Caki2 (cell line): Measurements from ENCODE around the gene TNNT3. TPM values are rescaled to one million over a fixed set of nuclear protein-coding genes. Genes with fewer than 3 reads are reported as not detected.
A peak's percentile ranks its signal among the peaks of the same experiment; 100 is the strongest.
"Not testable (repeated sequence)": the region's sequence is repeated elsewhere in the genome, so short reads cannot be mapped to it uniquely, and the experiment has no call there.

Experiments used
- DNase-seq: peaks from one replicate; pipeline ENCODE4 v3.0.0-alpha.2; 2015; ENCODE audit warnings: low read depth
- in situ Hi-C: cut with HindIII; loops from 2 replicates; pipeline ENCODE4 v1.10.0; 2016; ENCODE audit warnings: low sequenced_read_pairs, low pct_unique_long_range_greater_than_20kb, mixed read lengths
- total RNA-seq: library from RNA; depleted of rRNA; stranded (reverse); fragments of >200 nt; shearing (Covaris generic); gene quantifications from 2 replicates; pipeline ENCODE4 v1.2.3, GENCODE V29; 2014; ENCODE audit warnings: low replicate concordance

Gene TNNT3
- total RNA-seq, 1 experiment from 2014 or later = not detected

GRCh38 chr11:1879941-1880720, 39.4 kb upstream of the TNNT3 start:
- in situ Hi-C loops = no loop called here
- no peak for DNase-seq

- in situ Hi-C loops = no loop called here
- DNase-seq = no peak
Observed at GRCh38 chr11:1880746-1881441, 38.6 kb upstream of the TNNT3 start.

- no peak for DNase-seq
- in situ Hi-C loops = no loop called here
Observed at GRCh38 chr11:1881442-1882264, 37.9 kb upstream of the TNNT3 start.

- DNase-seq = peak; percentile 51
- in situ Hi-C loops = no loop called here
Observed at GRCh38 chr11:1882265-1883238, 37.0 kb upstream of the TNNT3 start.

GRCh38 chr11:1883346-1884302, 35.9 kb upstream of the TNNT3 start:
- in situ Hi-C loops = no loop called here
- DNase-seq = no peak

GRCh38 chr11:1884303-1884700, 35.2 kb upstream of the TNNT3 start:
- in situ Hi-C loops = no loop called here
- DNase-seq = no peak

- in situ Hi-C loops, DNase-seq: not testable (repeated sequence)
Observed at GRCh38 chr11:1886551-1886950, 33.0 kb upstream of the TNNT3 start.

- DNase-seq = no peak
- in situ Hi-C loops = no loop called here
Observed at GRCh38 chr11:1887451-1888346, 31.8 kb upstream of the TNNT3 start.

- DNase-seq = no peak
- in situ Hi-C loops = no loop called here
Observed at GRCh38 chr11:1888347-1888753, 31.2 kb upstream of the TNNT3 start.

- in situ Hi-C loops = no loop called here
Observed at GRCh38 chr11:1888811-1889210, 30.7 kb upstream of the TNNT3 start.

GRCh38 chr11:1889224-1889930, 30.1 kb upstream of the TNNT3 start:
- DNase-seq = no peak
- in situ Hi-C loops = no loop called here

More at GRCh38 chr11:1888811-1889210, 30.7 kb upstream of the TNNT3 start:
- DNase-seq = no peak

GRCh38 chr11:1889941-1890855, 29.3 kb upstream of the TNNT3 start:
- no peak for DNase-seq
- in situ Hi-C loops = no loop called here

- in situ Hi-C loops = no loop called here
- no peak for DNase-seq
Observed at GRCh38 chr11:1890856-1891830, 28.4 kb upstream of the TNNT3 start.

GRCh38 chr11:1891831-1892115, 27.7 kb upstream of the TNNT3 start, which contains the start of gene PRR33:
Gene PRR33 (minus strand): TSS chr11:1891895. CDS start chr11:1890584, 1,311 bp downstream.
- in situ Hi-C loops = no loop called here
- DNase-seq = no peak
